Omental fat pad (tissue), 4 donors: ENCODE results near the gene SNAPC3. TPM values are rescaled to one million over a fixed set of nuclear protein-coding genes. Genes with fewer than 3 reads are reported as not detected.
"Not testable (repeated sequence)": the region's sequence is repeated elsewhere in the genome, so short reads cannot be mapped to it uniquely, and the experiment has no call there.

Experiments used
- ATAC-seq: fragments of 150-250 bp; one replicate; pipeline ENCODE4 v1.9.1; 2016; ENCODE audit warnings: mild to moderate bottlenecking, moderate library complexity; ENCODE audit not compliant: low FRiP score
- DNase-seq: peaks from one replicate; pipeline ENCODE4 v3.0.0-alpha.2; 2019; ENCODE audit warnings: low spot score
- total RNA-seq, 4 donors: library from RNA; depleted of rRNA; stranded (reverse); fragments of >200 nt; gene quantifications; one replicate each; pipeline ENCODE4 v1.1.0, GENCODE V29; 2016
- TF ChIP-seq, protein P1 (sequence below), 3 donors: fragments of 450-650 bp; IDR thresholded peaks; one replicate each; pipeline ENCODE4 v1.5.1; 2016 to 2017; ENCODE audit warnings: antibody characterized with exemption in 3 of 3, mild to moderate bottlenecking in 3 of 3, moderate library complexity in 2 of 3

The SNAPC3 gene
- total RNA-seq, 4 donors from 2014 or later = 16.9 to 37.7 (median 22.8) TPM

GRCh38 chr9:15421990-15422371, 695 bp upstream of the SNAPC3 start:
- DNase-seq (no peak), ATAC-seq (no peak)
- TF ChIP-seq, protein P1, sequence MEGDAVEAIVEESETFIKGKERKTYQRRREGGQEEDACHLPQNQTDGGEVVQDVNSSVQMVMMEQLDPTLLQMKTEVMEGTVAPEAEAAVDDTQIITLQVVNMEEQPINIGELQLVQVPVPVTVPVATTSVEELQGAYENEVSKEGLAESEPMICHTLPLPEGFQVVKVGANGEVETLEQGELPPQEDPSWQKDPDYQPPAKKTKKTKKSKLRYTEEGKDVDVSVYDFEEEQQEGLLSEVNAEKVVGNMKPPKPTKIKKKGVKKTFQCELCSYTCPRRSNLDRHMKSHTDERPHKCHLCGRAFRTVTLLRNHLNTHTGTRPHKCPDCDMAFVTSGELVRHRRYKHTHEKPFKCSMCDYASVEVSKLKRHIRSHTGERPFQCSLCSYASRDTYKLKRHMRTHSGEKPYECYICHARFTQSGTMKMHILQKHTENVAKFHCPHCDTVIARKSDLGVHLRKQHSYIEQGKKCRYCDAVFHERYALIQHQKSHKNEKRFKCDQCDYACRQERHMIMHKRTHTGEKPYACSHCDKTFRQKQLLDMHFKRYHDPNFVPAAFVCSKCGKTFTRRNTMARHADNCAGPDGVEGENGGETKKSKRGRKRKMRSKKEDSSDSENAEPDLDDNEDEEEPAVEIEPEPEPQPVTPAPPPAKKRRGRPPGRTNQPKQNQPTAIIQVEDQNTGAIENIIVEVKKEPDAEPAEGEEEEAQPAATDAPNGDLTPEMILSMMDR (IDR thresholded peaks at IDR 0.05) = no peak

GRCh38 chr9:15423231-15423985, 732 bp downstream of the SNAPC3 start:
- TF ChIP-seq, protein P1 (IDR thresholded peaks at IDR 0.05) = no peak
- ATAC-seq (no peak), DNase-seq (no peak)

DNA sequence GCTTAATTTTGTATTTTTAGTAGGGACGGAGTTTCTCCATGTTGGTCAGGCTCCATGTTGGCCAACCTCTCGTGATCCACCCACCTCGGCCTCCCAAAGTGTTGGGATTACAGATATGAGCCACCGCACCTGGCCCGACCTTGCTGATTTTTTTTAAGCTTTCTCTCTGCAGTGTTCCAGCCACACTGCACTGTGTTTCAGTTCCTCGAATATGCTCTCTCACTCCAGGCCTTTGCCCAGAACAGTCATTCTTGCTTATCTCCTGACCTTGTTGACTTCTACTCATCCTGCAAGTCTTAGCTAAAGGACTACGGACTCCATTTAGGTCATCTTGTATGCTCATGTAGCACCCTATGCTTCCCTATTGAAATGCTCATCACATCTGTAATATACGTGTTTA, 3.3 kb downstream of the SNAPC3 start:
- TF ChIP-seq, protein P1 (IDR thresholded peaks at IDR 0.05) = no peak
- DNase-seq = no peak
- no peak for ATAC-seq

- not testable (repeated sequence) for ATAC-seq, DNase-seq
Observed at GRCh38 chr9:15427702-15428101, 5.0 kb downstream of the SNAPC3 start.

DNA sequence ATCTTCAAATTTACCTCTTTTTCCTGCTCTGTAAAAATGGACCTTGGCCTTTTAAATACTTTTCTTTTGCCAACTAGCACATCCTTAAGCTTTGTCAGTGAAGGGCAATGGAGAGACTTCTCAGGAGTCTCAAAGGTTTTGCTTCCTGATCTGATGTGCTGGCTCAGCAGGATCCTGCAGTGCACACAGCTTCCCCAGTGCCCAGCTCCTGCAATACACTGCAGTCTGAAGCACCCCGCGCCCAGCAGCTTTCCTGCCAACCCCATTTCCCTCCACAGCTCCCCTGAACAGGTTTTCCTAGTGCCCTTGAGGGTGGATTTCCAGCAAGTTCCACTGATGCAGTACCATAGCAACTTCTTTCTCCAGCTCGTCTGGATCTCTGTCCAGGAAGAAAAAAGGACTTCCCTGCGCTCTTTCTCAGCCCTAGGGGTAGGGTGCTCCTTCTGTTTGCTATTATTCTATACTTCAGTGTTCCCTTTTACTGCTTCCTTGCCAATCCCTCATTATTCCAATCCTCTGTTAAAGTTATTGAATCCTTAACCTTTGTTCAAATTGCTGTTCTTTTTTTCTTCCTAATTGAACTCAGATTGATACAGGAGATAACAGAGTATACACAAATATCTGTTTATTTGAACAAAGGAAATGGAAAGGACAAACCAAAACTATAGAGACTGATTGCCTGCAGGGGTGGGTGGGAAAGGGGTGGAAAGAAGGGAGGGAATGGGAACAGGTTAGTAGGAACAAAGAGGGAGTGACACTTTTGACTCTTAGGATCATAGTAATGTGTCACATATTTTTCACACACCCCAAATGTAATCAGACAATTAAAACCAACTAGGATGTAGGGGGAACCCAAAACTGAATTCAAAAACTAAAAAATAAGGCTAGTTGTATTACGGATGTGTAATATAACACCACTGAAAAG, 8.5 kb downstream of the SNAPC3 start:
- ATAC-seq (no peak), DNase-seq (no peak)
- TF ChIP-seq, protein P1 (IDR thresholded peaks at IDR 0.05) = no peak

DNA sequence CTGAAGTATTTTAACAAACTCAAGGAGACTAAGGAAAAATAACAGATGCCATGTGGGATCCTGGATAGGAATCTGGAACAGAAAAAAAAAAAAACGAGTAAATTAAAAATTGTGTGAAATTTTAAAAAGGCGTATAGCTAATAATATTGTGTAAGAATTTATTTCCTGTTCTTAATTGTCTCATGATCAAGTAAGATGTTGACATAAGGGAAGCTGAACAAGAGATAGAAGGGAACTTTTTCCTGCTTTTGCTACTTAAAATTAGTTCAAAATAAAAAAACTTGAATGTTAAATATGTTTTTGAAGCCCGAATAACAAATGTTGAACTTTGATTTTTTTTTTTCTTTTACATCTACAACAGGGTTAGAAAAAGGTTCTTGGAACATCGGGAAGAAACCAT, 10.5 kb downstream of the SNAPC3 start:
- ATAC-seq = no peak

GRCh38 chr9:15433661-15434060, 11.0 kb downstream of the SNAPC3 start:
- TF ChIP-seq, protein P1 (IDR thresholded peaks at IDR 0.05) = no peak
- DNase-seq = no peak
- ATAC-seq = no peak

More for the DNA sequence above, 10.5 kb downstream of the SNAPC3 start:
- TF ChIP-seq, protein P1 (IDR thresholded peaks at IDR 0.05) = no peak
- DNase-seq = no peak
